A673 (cell line): ENCODE results near the gene MACROH2A1. TPM values are rescaled to one million over a fixed set of nuclear protein-coding genes. Genes with fewer than 3 reads are reported as not detected.

ENCODE experiments used
- BruUV-seq: library from RNA; stranded (reverse); fragments of 400-500 nt; replicated peaks from 2 replicates; lab custom pipeline; 2021; lab: Mats Ljungman, UMichigan
- CTCF ChIA-PET: fragments of 300-600 bp; sonication (Branson Sonifier 250); formaldehyde crosslinking; loops from one replicate; lab custom pipeline; 2022; ENCODE audit warnings: antibody characterized with exemption; lab: Charles Lee
- POLR2A ChIA-PET: fragments of 300-600 bp; sonication (Branson Sonifier 250); formaldehyde crosslinking; loops from one replicate; lab custom pipeline; 2022; ENCODE audit warnings: antibody characterized with exemption; ENCODE audit not compliant: low non-redundant PET; lab: Charles Lee
- DNase-seq: peaks from one replicate; pipeline ENCODE4 v3.0.0-alpha.2; 2015; ENCODE audit warnings: low spot score
- H3K27ac ChIP-seq: fragments of 200-600 bp; sonication (generic); 2 replicates; pipeline ENCODE4 v1.5.1; 2016; ENCODE audit warnings: mixed run types, low read depth, mild to moderate bottlenecking, mixed read lengths, antibody characterized with exemption, low read length; ENCODE audit not compliant: poor library complexity, severe bottlenecking
- H3K27me3 ChIP-seq: fragments of 200-600 bp; sonication (generic); replicated peaks from 2 replicates; pipeline ENCODE4 v1.6.1; 2017; ENCODE audit warnings: mixed run types, low read depth, mild to moderate bottlenecking, mixed read lengths, antibody characterized with exemption, low read length; ENCODE audit not compliant: insufficient read depth, poor library complexity
- H3K36me3 ChIP-seq: fragments of 200-600 bp; sonication (generic); 2 replicates; pipeline ENCODE4 v1.6.1; 2016; ENCODE audit warnings: mixed run types, mild to moderate bottlenecking, mixed read lengths, antibody characterized with exemption, low read length; ENCODE audit not compliant: insufficient read depth, poor library complexity, severe bottlenecking
- H3K4me1 ChIP-seq: fragments of 200-600 bp; sonication (generic); 2 replicates; pipeline ENCODE4 v1.6.1; 2017; ENCODE audit warnings: mixed run types, mild to moderate bottlenecking, mixed read lengths, antibody characterized with exemption, low read length; ENCODE audit not compliant: insufficient read depth, poor library complexity, severe bottlenecking
- H3K4me3 ChIP-seq: fragments of 200-600 bp; sonication (generic); 2 replicates; pipeline ENCODE4 v1.5.1; 2016; ENCODE audit warnings: low read depth, mixed run types, mild to moderate bottlenecking, mixed read lengths, low read length; ENCODE audit not compliant: poor library complexity, severe bottlenecking
- H3K9me3 ChIP-seq: fragments of 200-600 bp; sonication (generic); 2 replicates; pipeline ENCODE4 v1.6.1; 2016; ENCODE audit warnings: mixed run types, low read depth, mild to moderate bottlenecking, mixed read lengths, antibody characterized with exemption, low read length; ENCODE audit not compliant: poor library complexity, severe bottlenecking
- EZH2 ChIP-seq: fragments of 200-600 bp; sonication (generic); IDR thresholded peaks from 2 replicates; pipeline ENCODE4 v1.6.1; 2017; ENCODE audit warnings: borderline replicate concordance, low read depth, mild to moderate bottlenecking, mixed read lengths, antibody characterized with exemption, low read length; ENCODE audit not compliant: poor library complexity, severe bottlenecking
- intact Hi-C: fragments of 100-400 bp; cut with micrococcal nuclease; formaldehyde crosslinking; loops from one replicate; pipeline ENCODE4 v1.10.0; 2022; ENCODE audit not compliant: unreplicated experiment
- total RNA-seq: library from RNA; stranded (reverse); gene quantifications from 2 replicates; pipeline ENCODE4 v1.2.3, GENCODE V29; 2021
- TF ChIP-seq, protein P1 (sequence below): fragments of 300-800, 200-600 bp; sonication (generic); conservative IDR thresholded peaks from 2 replicates; pipeline ENCODE4 v1.5.1; 2017; ENCODE audit warnings: low read depth, mild to moderate bottlenecking, antibody characterized with exemption, low read length, moderate library complexity, mixed read lengths

MACROH2A1 gene
- total RNA-seq, 1 experiment from 2014 or later, result 264 TPM

DNA sequence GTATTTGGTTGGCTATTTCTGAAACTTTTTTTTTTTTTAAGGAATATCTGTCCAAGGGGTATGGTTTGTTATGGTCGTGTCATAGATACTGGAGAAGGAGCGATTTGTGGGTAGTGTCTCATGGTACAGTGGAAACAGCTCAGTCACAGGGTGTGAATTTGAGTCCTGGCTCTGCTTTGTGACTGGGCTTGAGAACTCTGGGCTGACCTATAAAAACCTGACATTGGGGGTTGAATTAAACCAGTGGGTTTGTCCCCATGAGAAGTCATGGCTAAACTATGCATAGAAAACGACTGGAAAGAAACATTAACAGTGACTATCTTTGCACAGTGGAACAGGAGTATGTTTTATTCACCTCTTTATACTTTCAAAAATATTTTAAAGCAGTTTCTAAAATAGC is 54.7 kb downstream of the MACROH2A1 start:
- H3K27me3 ChIP-seq, result no peaks in the 10 kb centered on the region
- H3K4me3 ChIP-seq, result no peak overlapping the region
- H3K27ac ChIP-seq, result no peak overlapping the region
- TF ChIP-seq, protein P1, sequence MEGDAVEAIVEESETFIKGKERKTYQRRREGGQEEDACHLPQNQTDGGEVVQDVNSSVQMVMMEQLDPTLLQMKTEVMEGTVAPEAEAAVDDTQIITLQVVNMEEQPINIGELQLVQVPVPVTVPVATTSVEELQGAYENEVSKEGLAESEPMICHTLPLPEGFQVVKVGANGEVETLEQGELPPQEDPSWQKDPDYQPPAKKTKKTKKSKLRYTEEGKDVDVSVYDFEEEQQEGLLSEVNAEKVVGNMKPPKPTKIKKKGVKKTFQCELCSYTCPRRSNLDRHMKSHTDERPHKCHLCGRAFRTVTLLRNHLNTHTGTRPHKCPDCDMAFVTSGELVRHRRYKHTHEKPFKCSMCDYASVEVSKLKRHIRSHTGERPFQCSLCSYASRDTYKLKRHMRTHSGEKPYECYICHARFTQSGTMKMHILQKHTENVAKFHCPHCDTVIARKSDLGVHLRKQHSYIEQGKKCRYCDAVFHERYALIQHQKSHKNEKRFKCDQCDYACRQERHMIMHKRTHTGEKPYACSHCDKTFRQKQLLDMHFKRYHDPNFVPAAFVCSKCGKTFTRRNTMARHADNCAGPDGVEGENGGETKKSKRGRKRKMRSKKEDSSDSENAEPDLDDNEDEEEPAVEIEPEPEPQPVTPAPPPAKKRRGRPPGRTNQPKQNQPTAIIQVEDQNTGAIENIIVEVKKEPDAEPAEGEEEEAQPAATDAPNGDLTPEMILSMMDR, result no peak
- TF ChIP-seq EZH2, result no peak
- CTCF ChIA-PET, result no interaction called here
- H3K4me1 ChIP-seq, result no peaks in the 10 kb centered on the region
- POLR2A ChIA-PET, result no interaction called here
- H3K36me3 ChIP-seq, result peaks cover 37% of the 10 kb centered on the region
- H3K9me3 ChIP-seq, result no peaks in the 10 kb centered on the region
- intact Hi-C loops, result no loop called here
- DNase-seq, result no peak
- BruUV-seq, result no TSS peak

DNA sequence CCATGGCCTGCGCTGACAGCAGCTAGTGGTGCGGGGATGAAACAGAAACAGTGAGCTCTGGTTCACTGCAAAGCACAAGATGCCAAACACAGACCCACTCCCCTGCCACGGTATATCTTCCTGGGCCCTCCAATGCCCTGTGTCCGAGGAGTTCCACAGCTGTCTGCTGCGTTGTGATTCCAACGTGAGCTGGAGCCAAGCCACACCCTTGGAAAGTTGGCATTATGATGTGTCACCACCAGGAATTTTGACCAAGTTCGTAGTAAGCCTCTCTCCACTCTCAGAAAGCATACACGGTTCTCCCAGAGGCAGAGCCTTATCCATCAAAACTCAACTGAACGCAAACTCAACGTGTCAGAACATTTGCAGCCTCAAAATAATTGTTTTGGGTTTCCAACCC is 55.6 kb downstream of the MACROH2A1 start:
- TF ChIP-seq, protein P1, result no peak
- TF ChIP-seq EZH2, result no peak
- ChIA-PET CTCF (no interaction called here), POLR2A (no interaction called here)
- no TSS peak for BruUV-seq
- H3K27ac ChIP-seq, result no peak overlapping the region
- DNase-seq, result no peak
- H3K9me3 ChIP-seq, result no peaks in the 10 kb centered on the region
- intact Hi-C loops, result no loop called here
- H3K36me3 ChIP-seq, result peaks cover 41% of the 10 kb centered on the region
- no peaks in the 10 kb centered on the region for H3K27me3 ChIP-seq
- no peaks in the 10 kb centered on the region for H3K4me1 ChIP-seq
- no peak overlapping the region for H3K4me3 ChIP-seq

DNA sequence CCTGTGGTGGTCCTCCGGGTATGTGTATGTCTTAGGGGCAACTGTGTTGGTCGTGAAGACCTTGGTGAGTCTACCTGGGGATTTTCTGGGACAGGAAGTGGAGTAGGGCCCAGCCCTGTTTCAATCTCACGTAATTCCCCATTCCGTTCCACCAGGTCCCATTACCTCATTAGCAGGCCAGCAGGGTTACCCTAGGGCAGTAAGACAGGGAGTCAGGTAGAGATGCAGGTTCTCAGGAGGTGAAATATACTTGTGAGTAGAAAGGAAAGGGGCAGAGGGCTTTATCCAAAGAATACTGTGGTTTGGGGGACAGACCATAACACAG is 56.5 kb downstream of the MACROH2A1 start:
- intact Hi-C loops, result no loop called here
- H3K36me3 ChIP-seq, result peaks cover 47% of the 10 kb centered on the region

More for the DNA sequence above, 56.5 kb downstream of the MACROH2A1 start:
- Histone ChIP-seq H3K4me1 (no peaks in the 10 kb centered on the region), H3K9me3 (no peaks in the 10 kb centered on the region), H3K27me3 (no peaks in the 10 kb centered on the region), H3K4me3 (no peak overlapping the region), H3K27ac (no peak overlapping the region)
- no TSS peak for BruUV-seq
- DNase-seq, result no peak
- TF ChIP-seq, protein P1, result no peak
- TF ChIP-seq EZH2, result no peak
- CTCF ChIA-PET, result no interaction called here
- POLR2A ChIA-PET, result no interaction called here
